A549 (cell line): ENCODE data around the gene NEK1.

Experiments
- CEBPB ChIP-seq, 2 experiments: fragments of >200 bp in 1 of 2; sonication (Bioruptor Twin) in 1 of 2; formaldehyde crosslinking in 1 of 2; IDR thresholded peaks; 2 replicates each; pipeline ENCODE4 v1.6.1; 2012 to 2016
- CTCF ChIP-seq: fragments of >200 bp; sonication (Bioruptor Twin); formaldehyde crosslinking; IDR thresholded peaks from 3 replicates; pipeline ENCODE4 v1.5.1; 2016
- EHMT2 ChIP-seq: fragments of 200-600 bp; sonication (generic); IDR thresholded peaks from 2 replicates; pipeline ENCODE4 v1.6.1; 2016; ENCODE audit warnings: antibody characterized with exemption, low read depth, mild to moderate bottlenecking, moderate library complexity
- ELK1 ChIP-seq: fragments of 150-350 bp; IDR thresholded peaks from 2 replicates; pipeline ENCODE4 v1.6.1; 2014; ENCODE audit warnings: low read depth, mild to moderate bottlenecking, low read length
- EP300 ChIP-seq, 2 experiments: fragments of >200 bp; sonication (Bioruptor Twin); formaldehyde crosslinking; IDR thresholded peaks; 2 replicates in 1 of 2; 3 replicates in 1 of 2; pipeline ENCODE4 v1.6.1; 2016 to 2017
- ESRRA ChIP-seq: fragments of 150-350 bp; IDR thresholded peaks from 2 replicates; pipeline ENCODE4 v1.6.1; 2014; ENCODE audit warnings: mild to moderate bottlenecking, low read length, borderline replicate concordance
- FOSL2 ChIP-seq, 2 experiments: fragments of 450-650 bp in 1 of 2; fragments of >200 bp in 1 of 2; sonication (Bioruptor Twin) in 1 of 2; formaldehyde crosslinking; IDR thresholded peaks; 2 replicates each; pipeline versions ENCODE4 v1.5.0 to v1.6.1; 2016 to 2020; ENCODE audit warnings: mild to moderate bottlenecking in 1 of 2, moderate library complexity in 1 of 2
- HOXA7 ChIP-seq: fragments of 250-450 bp; sonication (Bioruptor Pico); IDR thresholded peaks from 2 replicates; pipeline ENCODE4 v1.5.0; 2020; ENCODE audit warnings: mild to moderate bottlenecking, moderate library complexity
- MAFK ChIP-seq: fragments of 450-650 bp; IDR thresholded peaks from 2 replicates; pipeline ENCODE4 v1.6.1; 2014; ENCODE audit not compliant: partially characterized antibody
- NR3C1 ChIP-seq: fragments of >200 bp; sonication (Bioruptor Twin); formaldehyde crosslinking; IDR thresholded peaks from 3 replicates; pipeline ENCODE4 v1.6.1; 2017
- POLR2A ChIP-seq: IDR thresholded peaks from 2 replicates; pipeline ENCODE4 v1.6.1; 2012; ENCODE audit warnings: mild to moderate bottlenecking, low read length
- RAD21 ChIP-seq, 2 experiments: fragments of >200 bp in 1 of 2; sonication (Bioruptor Twin) in 1 of 2; formaldehyde crosslinking in 1 of 2; IDR thresholded peaks in 1 of 2; conservative IDR thresholded peaks in 1 of 2; 2 replicates in 1 of 2; 3 replicates in 1 of 2; pipeline ENCODE4 v1.6.1; 2012 to 2018; ENCODE audit warnings: inconsistent platforms in 1 of 2
- TP53 ChIP-seq: fragments of 250-450 bp; sonication (Bioruptor Pico); IDR thresholded peaks from 2 replicates; pipeline ENCODE4 v1.5.0; 2021; ENCODE audit warnings: mild to moderate bottlenecking, moderate library complexity
- USF2 ChIP-seq: fragments of 450-650 bp; IDR thresholded peaks from 2 replicates; pipeline ENCODE4 v1.6.1; 2014; ENCODE audit warnings: antibody characterized with exemption

- TF ChIP-seq CEBPB (IDR thresholded peaks at IDR 0.05) = no peak
- TF ChIP-seq POLR2A = no peak
- no peak for TF ChIP-seq MAFK
- no peak for TF ChIP-seq USF2
- no peak for TF ChIP-seq CTCF
- no peak for TF ChIP-seq TP53
- no peak for TF ChIP-seq ELK1
- no peak for TF ChIP-seq ESRRA
- no peak for TF ChIP-seq RAD21 (conservative IDR thresholded peaks at IDR 0.05 in 1 of 2, IDR thresholded peaks at IDR 0.05 in 1 of 2)
- no peak for TF ChIP-seq EP300 (IDR thresholded peaks at IDR 0.05)
- TF ChIP-seq NR3C1 = no peak
- no peak for TF ChIP-seq HOXA7 (CRISPR knock-in tag)
- TF ChIP-seq EHMT2 = no peak
- no peak for TF ChIP-seq FOSL2 (IDR thresholded peaks at IDR 0.05)
- TF ChIP-seq FOSL2 (CRISPR knock-in tag; IDR thresholded peaks at IDR 0.05) = no peak
Observed at GRCh38 chr4:169440446-169440845, 171.9 kb downstream of the NEK1 start.
